ENCODE measurements around the gene PEAK3. TPM values are rescaled to one million over a fixed set of nuclear protein-coding genes. Genes with fewer than 3 reads are reported as not detected.

PEAK3 gene
- total and polyA plus RNA-seq, 9 of the 15 experiments (the other 6 are each of a cell fraction or from before 2014, with no cell fraction given), result 0.07 to 0.40 TPM; not detected in 7

- H3K27ac ChIP-seq (ENCODE audit: extremely low read depth, low read depth, low read length), result no peak overlapping the region
- 79% methylated on average over 13 of the region's 16 CpGs for WGBS (ENCODE audit: insufficient coverage, low coverage, missing lambda C conversion rate)
- H3K79me2 ChIP-seq (ENCODE audit: control insufficient read depth, insufficient read depth, low read length), result peaks cover 52% of the 10 kb centered on the region
- H2AFZ ChIP-seq (ENCODE audit: low read depth, low read length), result no peak overlapping the region
- in situ Hi-C loops (cut with MboI), result loop anchor here (5.0 kb wide), 1 partner anchor 38 kb away; the partner anchor contains the start of genes PLEKHJ1 and SF3A2
- ChIA-PET CTCF (ENCODE audit: low intra/inter-chr PET ratio) (interaction anchor here (0.6 to 1.5 kb wide), 6 partner anchors 39 to 362 kb away, joined by 3 to 5 read pairs (median 4); partner anchors contain the start of gene PLEKHJ1), POLR2A (interaction anchor here (0.6 to 7.0 kb wide), 11 partner anchors 8 to 998 kb away, joined by 3 to 86 read pairs (median 3); partner anchors contain the start of gene PLEKHJ1)
- peaks cover 10 to 73% of the 10 kb centered on the region in 2 experiments for H3K4me1 ChIP-seq (replicated peaks in 1 of 2; ENCODE audit: control insufficient read depth in 2 of 2, insufficient read depth in 2 of 2, low read length in 2 of 2)
- H4K20me1 ChIP-seq (replicated peaks; ENCODE audit: control insufficient read depth, insufficient read depth, low read length), result peaks cover 41% of the 10 kb centered on the region
- peak; percentile 82 for FAIRE-seq
- no peak overlapping the region for H3K4me3 ChIP-seq
- DNase-seq (ENCODE audit: extremely low read depth in 1 of 4, low spot score in 3 of 4), result peak; percentile 53 to 71 (median 56)
- peak; percentile 7; the same call in 2 of the 3 replicates for ATAC-seq
- H3K9me3 ChIP-seq (replicated peaks; ENCODE audit: control insufficient read depth, insufficient read depth, low read depth, low read length), result no peaks in the 10 kb centered on the region
- no peak overlapping the region for H3K4me2 ChIP-seq (ENCODE audit: insufficient read depth, low read length)
- H3K36me3 ChIP-seq (ENCODE audit: control insufficient read depth, insufficient read depth, low read length), result peaks cover 34% of the 10 kb centered on the region
- intact Hi-C loops (cut with micrococcal nuclease), result loop anchor here (1.0 to 5.0 kb wide), 3 partner anchors 42 to 337 kb away; no protein-coding TSS in a partner anchor
- H3K9me1 ChIP-seq (ENCODE audit: control insufficient read depth, insufficient read depth, low read length), result peaks cover 5% of the 10 kb centered on the region
- no TSS peak for BruUV-seq (replicated peaks)
- peak overlapping the region in 1 of 2 experiments; percentile 75; a peak in 1 of 4 replicates for H3K9ac ChIP-seq (ENCODE audit: insufficient read depth in 1 of 2, low read depth in 2 of 2, low read length in 2 of 2)
- no peaks in the 10 kb centered on the region for H3K27me3 ChIP-seq (ENCODE audit: control insufficient read depth in 2 of 2, insufficient read depth in 2 of 2, low read length in 2 of 2)
- TF ChIP-seq RBFOX2 (IDR thresholded peaks at IDR 0.05; ENCODE audit: low read depth, low read length), result peak; percentile 73
- 0 out of 2 replicates have a peak, but pooled peaks have one; percentile 21 for TF ChIP-seq POLR2A (conservative IDR thresholded peaks at IDR 0.05)
- TF ChIP-seq, protein P1, sequence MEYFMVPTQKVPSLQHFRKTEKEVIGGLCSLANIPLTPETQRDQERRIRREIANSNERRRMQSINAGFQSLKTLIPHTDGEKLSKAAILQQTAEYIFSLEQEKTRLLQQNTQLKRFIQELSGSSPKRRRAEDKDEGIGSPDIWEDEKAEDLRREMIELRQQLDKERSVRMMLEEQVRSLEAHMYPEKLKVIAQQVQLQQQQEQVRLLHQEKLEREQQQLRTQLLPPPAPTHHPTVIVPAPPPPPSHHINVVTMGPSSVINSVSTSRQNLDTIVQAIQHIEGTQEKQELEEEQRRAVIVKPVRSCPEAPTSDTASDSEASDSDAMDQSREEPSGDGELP (CRISPR knock-in tag; IDR thresholded peaks at IDR 0.05; ENCODE audit: borderline replicate concordance), result peak; percentile 47; the same call in 1 of the 2 replicates
- TF ChIP-seq RBM22 (IDR thresholded peaks at IDR 0.05; ENCODE audit: low read depth, low read length, poor library complexity, severe bottlenecking), result peak; percentile 93
- peak; percentile 76 to 81 for TF ChIP-seq RAD21 (CRISPR knock-in tag; conservative IDR thresholded peaks at IDR 0.05 in 1 of 2, IDR thresholded peaks at IDR 0.05 in 1 of 2)
- peak; percentile 60 for TF ChIP-seq SMC3 (conservative IDR thresholded peaks at IDR 0.05; ENCODE audit: insufficient read depth, low read depth, low read length)
- peak; percentile 23 for TF ChIP-seq FIP1L1 (IDR thresholded peaks at IDR 0.05; ENCODE audit: low read depth, low read length, poor library complexity, severe bottlenecking)
- TF ChIP-seq ZNF395 (CRISPR knock-in tag; IDR thresholded peaks at IDR 0.05), result 0 out of 2 replicates have a peak, but pooled peaks have one; percentile 40
- TF ChIP-seq, protein P2, sequence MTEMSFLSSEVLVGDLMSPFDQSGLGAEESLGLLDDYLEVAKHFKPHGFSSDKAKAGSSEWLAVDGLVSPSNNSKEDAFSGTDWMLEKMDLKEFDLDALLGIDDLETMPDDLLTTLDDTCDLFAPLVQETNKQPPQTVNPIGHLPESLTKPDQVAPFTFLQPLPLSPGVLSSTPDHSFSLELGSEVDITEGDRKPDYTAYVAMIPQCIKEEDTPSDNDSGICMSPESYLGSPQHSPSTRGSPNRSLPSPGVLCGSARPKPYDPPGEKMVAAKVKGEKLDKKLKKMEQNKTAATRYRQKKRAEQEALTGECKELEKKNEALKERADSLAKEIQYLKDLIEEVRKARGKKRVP (CRISPR knock-in tag; IDR thresholded peaks at IDR 0.05), result no peak
- no peak for TF ChIP-seq ZNF347 (CRISPR knock-in tag; IDR thresholded peaks at IDR 0.05; ENCODE audit: low read depth)
- TF ChIP-seq, protein P3, sequence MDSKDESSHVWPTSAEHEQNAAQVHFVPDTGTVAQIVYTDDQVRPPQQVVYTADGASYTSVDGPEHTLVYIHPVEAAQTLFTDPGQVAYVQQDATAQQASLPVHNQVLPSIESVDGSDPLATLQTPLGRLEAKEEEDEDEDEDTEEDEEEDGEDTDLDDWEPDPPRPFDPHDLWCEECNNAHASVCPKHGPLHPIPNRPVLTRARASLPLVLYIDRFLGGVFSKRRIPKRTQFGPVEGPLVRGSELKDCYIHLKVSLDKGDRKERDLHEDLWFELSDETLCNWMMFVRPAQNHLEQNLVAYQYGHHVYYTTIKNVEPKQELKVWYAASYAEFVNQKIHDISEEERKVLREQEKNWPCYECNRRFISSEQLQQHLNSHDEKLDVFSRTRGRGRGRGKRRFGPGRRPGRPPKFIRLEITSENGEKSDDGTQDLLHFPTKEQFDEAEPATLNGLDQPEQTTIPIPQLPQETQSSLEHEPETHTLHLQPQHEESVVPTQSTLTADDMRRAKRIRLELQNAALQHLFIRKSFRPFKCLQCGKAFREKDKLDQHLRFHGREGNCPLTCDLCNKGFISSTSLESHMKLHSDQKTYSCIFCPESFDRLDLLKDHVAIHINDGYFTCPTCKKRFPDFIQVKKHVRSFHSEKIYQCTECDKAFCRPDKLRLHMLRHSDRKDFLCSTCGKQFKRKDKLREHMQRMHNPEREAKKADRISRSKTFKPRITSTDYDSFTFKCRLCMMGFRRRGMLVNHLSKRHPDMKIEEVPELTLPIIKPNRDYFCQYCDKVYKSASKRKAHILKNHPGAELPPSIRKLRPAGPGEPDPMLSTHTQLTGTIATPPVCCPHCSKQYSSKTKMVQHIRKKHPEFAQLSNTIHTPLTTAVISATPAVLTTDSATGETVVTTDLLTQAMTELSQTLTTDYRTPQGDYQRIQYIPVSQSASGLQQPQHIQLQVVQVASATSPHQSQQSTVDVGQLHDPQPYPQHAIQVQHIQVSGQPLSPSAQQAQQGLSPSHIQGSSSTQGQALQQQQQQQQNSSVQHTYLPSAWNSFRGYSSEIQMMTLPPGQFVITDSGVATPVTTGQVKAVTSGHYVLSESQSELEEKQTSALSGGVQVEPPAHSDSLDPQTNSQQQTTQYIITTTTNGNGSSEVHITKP (IDR thresholded peaks at IDR 0.05; ENCODE audit: partially characterized antibody), result no peak
Measured at GRCh38 chr19:2274931-2275535, 6.9 kb downstream of the PEAK3 start.
